Calu3 (cell line): Measurements from ENCODE around the gene ARL4D. TPM values are rescaled to one million over a fixed set of nuclear protein-coding genes. Genes with fewer than 3 reads are reported as not detected.

Source experiments
- BruUV-seq: library from RNA; stranded (reverse); fragments of 400-500 nt; replicated peaks from 2 replicates; lab custom pipeline; 2021; lab: Mats Ljungman, UMichigan
- CTCF ChIA-PET: fragments of 300-600 bp; sonication (Branson Sonifier 250); formaldehyde crosslinking; loops from one replicate; lab custom pipeline; 2022; ENCODE audit warnings: antibody characterized with exemption; lab: Charles Lee
- DNase-seq: peaks from one replicate; pipeline ENCODE4 v3.0.0; 2022
- H3K27ac Mint-ChIP-seq: one replicate; pipeline ENCODE4 v1.8.0; 2022; ENCODE audit warnings: mixed read lengths; ENCODE audit not compliant: unreplicated experiment
- H3K27me3 Mint-ChIP-seq: one replicate; pipeline ENCODE4 v1.8.0; 2022; ENCODE audit warnings: mixed read lengths; ENCODE audit not compliant: unreplicated experiment
- H3K36me3 Mint-ChIP-seq: one replicate; pipeline ENCODE4 v1.8.0; 2022; ENCODE audit warnings: mild to moderate bottlenecking, moderate library complexity, mixed read lengths; ENCODE audit not compliant: insufficient read depth, unreplicated experiment
- H3K4me1 Mint-ChIP-seq: one replicate; pipeline ENCODE4 v1.8.0; 2022; ENCODE audit warnings: mild to moderate bottlenecking, low read depth, mixed read lengths; ENCODE audit not compliant: unreplicated experiment
- H3K4me3 Mint-ChIP-seq: one replicate; pipeline ENCODE4 v1.8.0; 2022; ENCODE audit warnings: mild to moderate bottlenecking, low read depth, moderate library complexity, mixed read lengths; ENCODE audit not compliant: unreplicated experiment
- H3K9me3 Mint-ChIP-seq: one replicate; pipeline ENCODE4 v1.8.0; 2022; ENCODE audit warnings: low read depth, mixed read lengths; ENCODE audit not compliant: unreplicated experiment
- CTCF ChIP-seq: fragments of 200-600 bp; IDR thresholded peaks from one replicate; pipeline ENCODE4 v1.8.0; 2022; ENCODE audit warnings: antibody characterized with exemption; ENCODE audit not compliant: unreplicated experiment
- intact Hi-C: fragments of 100-400 bp; cut with micrococcal nuclease; formaldehyde crosslinking; loops from one replicate; pipeline ENCODE4 v1.10.0; 2022; ENCODE audit not compliant: unreplicated experiment
- total RNA-seq: library from RNA; stranded (reverse); gene quantifications from 2 replicates; pipeline ENCODE4 v1.2.3, GENCODE V29; 2022

ARL4D gene
- total RNA-seq, 1 experiment from 2014 or later, result 3.4 TPM

GRCh38 chr17:43402078-43402477 lies 3.3 kb downstream of the ARL4D start:
- no peak for TF ChIP-seq CTCF
- intact Hi-C loops, result no loop called here
- no TSS peak for BruUV-seq
- Mint-ChIP-seq H3K4me3 (no peak overlapping the region), H3K9me3 (no peaks in the 10 kb centered on the region), H3K4me1 (peaks cover 13% of the 10 kb centered on the region), H3K36me3 (peaks cover 13% of the 10 kb centered on the region), H3K27me3 (no peaks in the 10 kb centered on the region), H3K27ac (no peak overlapping the region)
- DNase-seq, result no peak
- CTCF ChIA-PET, result interaction anchor here (7.2 kb wide), 1 partner anchor 81 kb away, joined by 88 read pairs; the partner anchor contains the start of gene DHX8

GRCh38 chr17:43402567-43402966 lies 3.8 kb downstream of the ARL4D start:
- no peak for DNase-seq
- Mint-ChIP-seq H3K27ac (no peak overlapping the region), H3K36me3 (peaks cover 13% of the 10 kb centered on the region), H3K4me1 (peaks cover 13% of the 10 kb centered on the region), H3K27me3 (no peaks in the 10 kb centered on the region), H3K4me3 (no peak overlapping the region), H3K9me3 (no peaks in the 10 kb centered on the region)
- intact Hi-C loops, result no loop called here
- BruUV-seq, result no TSS peak
- TF ChIP-seq CTCF, result no peak
- CTCF ChIA-PET, result interaction anchor here (7.2 kb wide), 1 partner anchor 81 kb away, joined by 88 read pairs; the partner anchor contains the start of gene DHX8

GRCh38 chr17:43403846-43404245 lies 5.1 kb downstream of the ARL4D start:
- no peak overlapping the region for H3K27ac Mint-ChIP-seq
- intact Hi-C loops, result no loop called here
- H3K36me3 Mint-ChIP-seq, result peaks cover 6% of the 10 kb centered on the region
- no peak for TF ChIP-seq CTCF
- CTCF ChIA-PET, result interaction anchor here (0.6 to 7.2 kb wide), 3 partner anchors 14 to 1682 kb away, joined by 4 to 88 read pairs (median 4); partner anchors contain the start of gene DHX8
- peaks cover 13% of the 10 kb centered on the region for H3K4me1 Mint-ChIP-seq
- H3K9me3 Mint-ChIP-seq, result no peaks in the 10 kb centered on the region
- BruUV-seq, result no TSS peak
- H3K4me3 Mint-ChIP-seq, result no peak overlapping the region
- DNase-seq, result no peak
- no peaks in the 10 kb centered on the region for H3K27me3 Mint-ChIP-seq

- intact Hi-C loops, result no loop called here
- TF ChIP-seq CTCF, result no peak
- no peaks in the 10 kb centered on the region for H3K36me3 Mint-ChIP-seq
- no peaks in the 10 kb centered on the region for H3K27me3 Mint-ChIP-seq
- no peak overlapping the region for H3K27ac Mint-ChIP-seq
- H3K9me3 Mint-ChIP-seq, result no peaks in the 10 kb centered on the region
- BruUV-seq, result no TSS peak
- H3K4me1 Mint-ChIP-seq, result peaks cover 20% of the 10 kb centered on the region
- DNase-seq, result no peak
- H3K4me3 Mint-ChIP-seq, result no peak overlapping the region
- CTCF ChIA-PET, result interaction anchor here (1.1 to 2.0 kb wide), 2 partner anchors 18 to 78 kb away, joined by 4 to 7 read pairs; partner anchors contain the start of gene DHX8
Observed at GRCh38 chr17:43405861-43406260, 7.1 kb downstream of the ARL4D start.
